HG02870 (cell line): ENCODE results near the gene PCLO.
"Not testable (repeated sequence)": the region's sequence is repeated elsewhere in the genome, so short reads cannot be mapped to it uniquely, and the experiment has no call there.

ENCODE experiments used
- ATAC-seq: cut with Tn5 transposase; IDR thresholded peaks from one replicate; pipeline ENCODE4 v1.9.1; 2021; ENCODE audit warnings: mild to moderate bottlenecking, moderate library complexity; ENCODE audit not compliant: unreplicated experiment

PCLO gene

DNA sequence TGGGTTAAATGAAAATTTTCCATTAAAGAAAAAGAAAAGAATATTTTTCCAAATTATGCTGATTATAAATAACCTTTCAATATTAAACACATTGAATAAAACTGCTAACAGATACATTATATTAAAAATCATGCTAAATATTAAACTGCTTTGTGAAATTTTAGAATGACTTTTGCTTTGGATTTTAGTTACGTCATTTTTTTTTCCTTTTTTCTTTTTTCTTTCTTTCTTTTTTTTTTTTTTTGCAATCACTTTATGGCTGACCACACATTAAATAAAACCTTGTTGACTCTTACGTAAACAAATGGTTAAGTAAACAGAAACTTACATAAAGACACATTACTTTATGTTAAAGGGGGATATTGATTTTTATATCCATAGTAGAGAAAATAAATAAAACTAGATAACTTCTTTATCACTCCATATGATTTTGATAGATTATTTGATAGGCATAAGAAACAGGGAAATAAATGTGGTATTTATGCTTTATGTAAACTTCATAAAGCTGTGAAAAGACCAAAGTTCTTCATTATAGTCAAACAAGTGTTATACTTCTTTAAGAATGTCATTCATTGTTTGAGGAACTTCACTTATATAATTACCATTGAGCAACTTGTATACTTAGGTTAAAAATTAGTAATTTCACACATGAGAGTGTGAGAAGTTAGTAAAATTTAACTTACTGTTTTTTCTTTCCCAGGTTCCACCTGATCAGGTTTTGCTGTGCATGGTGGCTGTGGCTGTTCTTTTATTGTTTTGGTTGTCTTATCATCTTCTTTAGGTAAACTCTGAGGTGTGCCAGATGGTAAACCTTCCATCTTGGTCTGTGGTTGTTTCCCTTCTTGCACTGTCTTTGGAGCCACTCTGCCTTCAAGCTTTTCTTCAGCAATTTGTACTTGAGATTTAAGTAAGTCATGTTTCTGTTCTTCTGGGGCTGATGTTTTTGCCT lies 197.3 kb downstream of the PCLO start:
- no peak for ATAC-seq

- peak; percentile 61 for ATAC-seq
Observed at GRCh38 chr7:82964150-82964882, 198.4 kb downstream of the PCLO start.

GRCh38 chr7:82961240-82961639 lies 201.4 kb downstream of the PCLO start:
- ATAC-seq, result no peak

DNA sequence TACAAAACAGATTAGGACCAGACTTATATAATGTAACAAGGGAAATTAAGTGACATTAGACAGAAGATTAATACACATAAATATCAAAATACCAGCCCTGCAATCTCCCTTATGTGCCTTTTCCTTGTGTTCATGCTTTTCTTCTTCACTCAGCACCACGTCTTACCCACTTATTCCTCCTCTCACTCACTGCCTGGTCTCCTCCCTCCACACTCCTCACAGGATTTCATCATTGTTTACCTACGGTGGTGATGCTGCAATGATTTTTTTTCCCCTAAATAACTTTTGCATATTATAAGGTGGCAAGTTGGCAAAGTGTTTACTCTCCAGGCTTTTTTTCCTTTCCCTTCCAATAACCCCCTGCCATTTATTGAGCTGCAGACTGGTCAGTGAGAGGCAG lies 203.2 kb downstream of the PCLO start:
- no peak for ATAC-seq

DNA sequence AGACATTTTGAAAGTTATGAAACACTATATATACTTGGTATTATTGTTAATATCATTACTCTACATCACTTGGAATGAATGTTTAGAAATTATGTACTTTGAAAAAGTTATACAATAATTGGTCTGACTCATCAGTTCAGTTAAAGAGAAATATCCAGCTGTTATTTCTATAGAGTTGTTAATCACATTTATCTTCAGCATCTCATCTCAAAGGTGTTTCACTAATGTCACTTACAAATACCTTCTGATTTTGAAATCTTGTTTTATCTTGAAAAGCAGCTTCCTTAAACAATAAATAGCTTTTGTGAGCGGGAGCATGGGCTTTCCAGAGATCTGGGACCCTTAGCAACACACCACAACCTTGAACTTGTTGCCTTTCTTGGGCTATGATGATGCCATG lies 205.2 kb downstream of the PCLO start:
- ATAC-seq, result no peak

DNA sequence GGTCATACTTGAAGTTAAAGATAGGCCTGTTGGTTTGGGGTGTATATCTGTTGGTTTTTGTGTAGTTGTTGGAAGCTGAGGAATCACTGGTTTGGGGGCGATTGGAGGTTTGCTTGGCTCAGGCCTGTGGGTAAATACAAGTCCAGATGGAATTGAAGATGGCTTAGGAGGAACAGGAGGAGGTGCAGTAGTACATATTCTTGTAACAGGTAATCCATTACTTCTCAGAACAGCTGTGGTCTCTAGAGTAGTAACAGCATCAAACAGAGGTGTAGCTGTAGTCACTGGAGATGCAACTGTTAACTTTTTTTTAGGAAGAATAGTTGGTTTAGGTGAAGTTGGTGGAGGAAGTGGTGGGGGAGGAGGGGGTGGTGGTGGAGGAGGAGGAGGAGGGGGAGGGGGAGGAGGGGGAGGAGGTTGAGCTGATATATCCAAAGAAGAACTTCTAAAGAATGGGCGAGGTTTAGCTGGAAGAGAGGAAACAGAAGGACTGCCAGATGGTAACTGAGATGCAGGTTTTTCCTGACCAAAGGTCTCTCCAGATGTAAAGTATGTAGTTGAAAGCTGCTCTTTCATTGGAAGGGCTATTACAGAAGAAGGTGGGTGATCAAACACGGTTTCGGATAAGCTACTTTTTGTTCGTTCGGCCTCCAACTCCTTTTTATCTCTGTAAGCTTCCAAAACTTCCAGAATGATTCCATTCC lies 209.2 kb downstream of the PCLO start:
- no peak for ATAC-seq

GRCh38 chr7:82950436-82950835 lies 212.2 kb downstream of the PCLO start:
- ATAC-seq, result no peak

DNA sequence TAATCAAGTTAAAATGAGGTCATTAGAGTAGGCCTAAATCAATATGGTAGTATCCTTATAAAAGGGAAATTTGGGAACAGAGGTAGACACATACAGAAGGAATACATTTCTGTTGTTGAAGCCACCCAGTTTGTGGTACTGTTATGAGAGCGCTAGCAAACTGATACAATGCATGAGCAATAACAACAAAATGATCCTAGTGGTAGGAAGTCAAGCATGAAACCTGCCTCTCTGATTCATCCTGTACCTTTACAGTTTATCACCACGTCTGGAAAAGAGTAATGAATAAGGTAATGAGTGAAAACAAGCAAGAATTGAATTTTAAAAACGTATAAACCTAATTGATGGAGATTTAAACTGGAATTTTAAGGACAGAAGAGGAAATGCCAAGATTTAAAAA lies 217.2 kb downstream of the PCLO start:
- no peak for ATAC-seq

DNA sequence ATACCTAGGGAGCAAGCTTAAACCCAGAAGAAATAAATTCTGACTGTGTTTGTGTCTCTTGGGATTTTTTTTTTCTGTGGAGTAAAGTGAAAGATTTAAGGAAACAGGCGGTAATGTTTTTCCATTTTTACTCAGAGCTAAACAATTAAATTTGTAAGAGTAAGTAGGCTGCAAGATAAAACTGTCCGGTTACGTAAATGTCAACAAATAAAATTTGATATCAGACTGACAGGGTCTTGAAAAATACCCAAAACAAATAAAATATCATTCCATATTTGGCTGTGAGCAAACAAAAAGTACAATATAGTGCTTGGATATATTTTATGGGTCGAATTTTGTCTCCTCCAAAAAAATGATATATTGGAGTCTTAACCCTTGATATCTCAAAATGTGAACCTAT lies 217.6 kb downstream of the PCLO start:
- no peak for ATAC-seq

DNA sequence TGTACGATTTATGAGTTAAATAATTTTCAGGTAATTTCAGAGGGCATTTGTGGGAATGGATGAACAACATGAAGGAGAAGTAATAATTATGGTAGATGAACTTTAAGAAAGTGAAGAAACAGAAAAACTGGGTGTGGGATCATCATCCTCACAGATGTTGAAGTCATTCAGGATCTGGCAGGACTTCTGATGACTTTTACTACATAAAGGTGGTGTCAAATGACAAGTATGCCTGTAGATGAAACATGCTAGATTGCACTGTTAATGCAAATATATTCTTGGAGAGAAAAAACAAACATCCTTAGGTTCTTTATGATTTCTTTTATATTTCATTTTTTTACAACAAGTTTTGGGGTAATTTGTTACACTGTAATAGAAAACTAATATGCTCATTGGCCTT lies 230.2 kb downstream of the PCLO start:
- no peak for ATAC-seq

- ATAC-seq, result no peak
Observed at GRCh38 chr7:82926477-82926876, 236.2 kb downstream of the PCLO start.

- no peak for ATAC-seq
Observed at GRCh38 chr7:82925331-82925730, 237.4 kb downstream of the PCLO start.

DNA sequence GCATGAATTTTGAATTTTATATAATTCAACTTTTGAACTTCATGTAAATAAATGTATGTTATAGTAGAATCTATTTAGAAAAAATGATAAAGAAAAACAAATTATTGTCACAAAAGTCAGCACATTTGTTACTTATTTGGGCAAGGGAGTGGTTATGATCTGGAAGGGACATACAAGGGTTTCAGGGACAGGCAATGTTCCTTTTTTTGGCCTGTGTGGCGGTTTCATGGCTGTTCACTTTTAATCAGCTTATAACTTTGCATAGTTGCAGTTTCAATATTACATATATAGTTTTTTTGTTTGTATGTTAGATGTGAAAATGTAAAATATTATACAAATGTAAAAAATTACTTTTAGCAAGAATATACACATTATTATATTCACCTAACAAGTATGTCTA lies 256.2 kb downstream of the PCLO start:
- no peak for ATAC-seq

DNA sequence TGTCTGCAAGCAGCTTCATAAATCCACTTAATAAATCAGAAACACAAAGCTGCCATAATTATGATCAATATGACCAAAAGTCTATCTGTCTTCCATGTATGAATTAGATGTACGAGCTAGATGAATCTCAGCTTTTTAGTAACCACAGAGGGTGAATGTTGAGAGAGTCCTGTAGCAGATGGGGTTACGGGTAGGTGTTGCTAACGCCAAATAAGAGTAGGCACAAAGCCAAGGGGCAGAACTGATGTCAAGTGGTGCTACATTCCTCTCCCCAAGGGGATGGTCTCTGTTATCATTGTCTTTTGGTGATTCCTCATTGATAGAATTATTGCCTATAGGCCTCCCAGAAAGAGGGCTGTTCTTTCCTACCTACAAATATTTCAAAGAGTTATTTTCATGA lies 257.8 kb downstream of the PCLO start:
- ATAC-seq, result no peak

DNA sequence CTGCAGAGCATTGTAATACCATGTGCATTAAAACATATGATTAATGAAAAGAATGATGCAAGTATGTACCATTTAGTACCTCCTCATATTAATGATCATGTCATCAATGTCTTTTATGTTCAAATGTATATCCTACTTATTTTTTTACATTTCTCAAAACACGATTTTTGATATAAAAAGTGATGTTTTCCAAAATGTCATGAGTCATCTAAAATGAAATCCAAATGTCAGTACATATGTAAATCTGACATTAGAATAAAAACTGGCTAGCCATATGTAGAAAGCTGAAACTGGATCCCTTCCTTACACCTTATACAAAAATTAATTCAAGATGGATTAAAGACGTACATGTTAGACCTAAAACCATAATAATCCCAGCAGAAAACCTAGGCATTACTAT lies 261.6 kb downstream of the PCLO start:
- ATAC-seq, result not testable (repeated sequence)

GRCh38 chr7:82897500-82897899 lies 265.2 kb downstream of the PCLO start:
- ATAC-seq, result no peak

GRCh38 chr7:82894341-82894740 lies 268.3 kb downstream of the PCLO start:
- ATAC-seq, result not testable (repeated sequence)

DNA sequence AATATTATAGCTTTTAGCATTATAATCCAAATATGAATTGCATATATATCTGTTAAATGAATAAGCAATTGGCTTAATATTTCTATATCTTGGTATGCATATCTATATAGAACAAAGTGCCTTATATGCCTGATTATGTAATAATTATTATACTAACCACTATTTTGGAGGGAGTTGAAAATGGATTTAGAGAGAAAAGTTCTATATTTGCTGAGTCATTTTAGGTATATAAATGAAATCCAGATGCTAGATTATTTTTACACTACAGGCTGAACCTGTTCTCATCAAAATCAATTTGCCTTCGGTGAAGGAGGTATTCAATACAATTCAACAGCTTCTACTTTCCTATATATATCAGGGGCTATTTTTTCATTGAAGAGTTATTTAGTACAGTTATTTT lies 276.4 kb downstream of the PCLO start:
- ATAC-seq, result no peak

DNA sequence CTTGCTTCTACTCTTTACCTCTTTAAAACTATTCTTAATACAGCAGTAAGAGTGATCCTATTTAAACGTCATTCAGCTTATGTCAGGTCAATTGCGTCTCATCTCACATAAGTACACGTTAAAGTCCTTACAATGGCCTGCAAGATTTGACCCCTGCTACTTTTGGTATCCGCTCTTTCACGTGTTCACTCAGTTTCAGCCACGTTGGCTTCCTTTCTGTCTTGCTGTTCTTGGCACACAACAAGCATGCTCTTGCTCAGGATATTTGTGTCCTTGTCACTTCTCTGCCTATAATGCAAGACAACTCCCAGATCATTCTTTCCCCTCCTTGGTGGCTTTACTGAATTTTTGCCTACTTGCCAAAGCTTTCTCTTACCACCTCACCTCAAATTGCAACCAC lies 296.8 kb downstream of the PCLO start:
- ATAC-seq, result no peak

DNA sequence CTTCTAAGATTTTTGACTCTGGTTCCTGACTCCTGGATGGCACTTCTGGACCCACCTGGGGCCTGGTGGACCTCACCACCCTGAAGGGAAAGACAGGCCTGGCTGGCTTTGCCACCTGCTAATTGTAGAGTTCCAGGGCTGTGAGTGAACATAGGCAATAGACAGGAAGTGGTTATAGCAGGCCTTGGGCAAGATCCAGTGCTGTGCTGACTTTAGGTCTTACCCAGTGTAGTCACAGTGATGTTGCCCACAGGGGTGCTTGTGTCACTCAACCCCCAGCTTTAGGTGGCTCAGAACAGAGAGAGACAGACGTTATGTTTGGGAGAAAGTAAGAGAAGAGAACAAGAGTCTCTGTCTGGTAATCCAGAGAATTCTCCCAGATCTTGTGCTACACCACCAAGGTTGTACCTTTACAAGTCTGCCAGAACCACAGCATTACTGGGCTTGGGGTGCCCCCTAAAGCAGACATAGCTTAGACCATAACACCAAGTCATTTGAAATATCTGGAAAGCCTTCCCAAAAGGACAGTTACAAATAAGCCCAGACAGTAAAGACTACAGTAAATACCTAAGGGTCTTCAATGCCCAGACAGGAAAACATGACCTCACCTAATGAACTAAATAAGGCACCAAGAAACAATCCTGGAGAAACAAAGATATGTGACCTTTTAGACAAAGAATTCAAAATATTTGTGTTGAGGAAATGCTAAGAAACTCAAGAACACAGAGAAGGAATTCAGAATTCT lies 303.4 kb downstream of the PCLO start:
- ATAC-seq, result no peak

- no peak for ATAC-seq
Observed at GRCh38 chr7:82851121-82851520, 311.6 kb downstream of the PCLO start.
